IPS DF 4.7 (cell line): Measurements from ENCODE around the gene NOXA1.
"Not testable (repeated sequence)": the region's sequence is repeated elsewhere in the genome, so short reads cannot be mapped to it uniquely, and the experiment has no call there.

Source experiments
- DNase-seq: peaks from one replicate; pipeline ENCODE4 v3.0.0-alpha.2; 2013; ENCODE audit warnings: low spot score; ENCODE audit errors: extremely low read depth

Gene NOXA1

DNA sequence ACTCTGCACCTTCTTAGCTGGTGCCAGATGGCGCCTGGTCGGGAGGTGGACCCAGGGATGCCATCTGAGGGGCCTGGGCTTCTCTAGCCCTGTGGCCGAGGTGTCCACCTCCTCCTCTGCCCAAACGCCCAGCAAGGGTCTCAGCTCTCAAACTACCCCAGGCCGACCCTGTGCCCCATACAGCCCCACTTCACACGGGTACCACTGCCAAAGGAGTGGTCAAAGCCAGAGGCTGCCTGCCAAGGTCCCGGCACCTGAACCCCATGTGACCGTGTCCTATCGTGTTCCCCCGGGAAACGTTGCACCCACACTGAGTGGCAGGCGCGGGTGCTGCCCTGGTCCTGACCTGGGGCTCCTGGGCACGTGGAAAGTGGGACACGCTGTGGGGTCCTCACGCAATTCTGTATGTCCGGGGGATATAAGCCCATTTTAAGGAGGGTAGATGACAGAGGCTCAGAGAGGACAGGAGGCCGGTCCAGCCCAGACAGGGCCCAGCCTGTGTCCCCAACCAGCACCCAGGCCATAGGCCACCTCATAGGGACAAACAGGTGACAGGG, 16.0 kb downstream of the NOXA1 start:
- DNase-seq, result no peak

DNA sequence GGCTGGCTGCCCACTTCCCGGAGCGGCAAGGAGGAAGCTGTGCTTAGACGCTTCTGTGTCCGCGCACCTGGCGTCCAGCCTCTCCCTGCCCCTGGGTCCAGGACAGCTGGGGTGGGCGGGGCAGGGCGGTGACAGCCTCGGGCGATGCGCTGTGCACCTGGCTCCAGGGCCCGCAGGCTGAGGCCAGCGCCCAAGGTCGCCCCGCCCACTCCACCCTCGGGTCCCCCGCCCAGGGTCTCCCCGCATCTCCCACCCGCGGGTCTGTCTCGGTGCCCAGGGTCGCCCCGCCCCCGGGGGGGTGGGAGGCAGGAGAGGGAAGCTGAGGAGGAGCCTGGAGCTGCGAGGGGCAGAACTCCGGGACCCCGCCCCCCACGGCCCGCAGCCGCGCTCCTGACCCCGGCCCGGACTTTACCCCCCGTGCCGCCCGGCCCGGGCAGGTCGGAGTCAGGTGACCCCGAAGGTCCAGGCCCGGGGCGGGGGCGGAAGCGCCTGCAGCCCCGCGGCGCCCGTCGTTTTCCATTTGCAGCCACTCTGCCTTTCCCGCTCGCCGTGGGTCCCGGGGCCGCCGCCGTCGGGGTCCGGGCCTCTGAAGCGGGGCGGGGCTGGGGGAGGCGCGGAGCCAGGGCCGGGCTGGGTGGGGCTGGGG, 18.2 kb downstream of the NOXA1 start, which contains the start of gene ENTPD8:
TSS of gene ENTPD8 (minus strand) at position 69 of the 646 bp plus-strand sequence. CDS start 3,072 bp downstream, outside the sequence.
- DNase-seq, result no peak

- DNase-seq, result no peak
Observed at GRCh38 chr9:137441935-137442321, 18.7 kb downstream of the NOXA1 start.

DNA sequence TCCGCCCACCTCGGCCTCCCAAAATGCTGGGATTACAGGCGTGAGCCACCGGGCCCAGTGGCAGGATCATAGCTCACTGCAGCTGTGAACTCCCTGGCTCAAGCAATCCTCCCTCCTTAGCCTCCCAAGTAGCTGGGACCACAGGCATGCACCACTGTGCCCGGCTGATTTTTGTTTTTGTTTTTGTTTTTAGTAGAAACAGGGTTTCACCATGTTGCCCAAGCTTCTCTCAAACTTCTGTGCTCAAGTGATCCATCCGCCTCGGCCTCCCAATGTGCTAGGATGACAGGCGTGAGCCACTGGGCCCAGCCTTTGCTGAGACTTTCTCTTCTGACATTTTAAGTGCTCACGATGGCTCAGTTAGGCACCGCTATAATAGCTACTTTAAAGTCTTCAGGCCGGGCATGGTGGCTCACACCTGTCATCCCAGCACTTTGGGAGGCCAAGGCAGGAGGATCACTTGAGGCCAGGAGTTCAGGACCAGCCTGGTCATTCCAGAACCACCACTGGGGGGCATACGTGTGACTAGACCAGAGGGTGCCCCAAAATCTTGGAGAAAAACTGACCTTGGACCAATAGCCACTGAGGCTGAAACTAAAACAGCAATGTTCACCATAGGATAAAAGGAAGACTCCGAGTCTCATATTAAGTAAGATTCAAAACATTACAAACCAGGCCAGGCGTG, 21.1 kb downstream of the NOXA1 start:
- no peak for DNase-seq

- DNase-seq, result no peak
Observed at GRCh38 chr9:137445275-137445807, 22.1 kb downstream of the NOXA1 start.

GRCh38 chr9:137445930-137446431, 22.8 kb downstream of the NOXA1 start:
- no peak for DNase-seq

GRCh38 chr9:137446851-137447471, 23.8 kb downstream of the NOXA1 start:
- no peak for DNase-seq

GRCh38 chr9:137447722-137448601, 24.8 kb downstream of the NOXA1 start:
- no peak for DNase-seq

DNA sequence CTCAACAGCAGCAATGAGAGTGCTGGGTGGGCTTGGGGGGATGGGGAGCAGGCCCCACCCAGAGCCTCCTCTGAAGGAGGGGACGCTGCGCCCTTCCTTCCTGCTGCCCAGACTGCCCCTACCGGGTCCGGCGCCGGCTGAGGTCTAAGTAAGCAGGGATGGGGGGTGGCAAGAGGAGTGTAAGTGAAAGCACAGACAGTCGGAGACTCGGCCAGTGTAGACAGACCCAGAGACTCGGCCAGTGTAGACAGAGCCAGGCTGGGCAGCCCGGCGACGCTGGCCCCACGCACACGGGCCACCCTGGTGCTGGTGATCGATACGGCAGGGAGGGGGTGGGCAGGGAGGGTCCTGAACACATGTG, 25.4 kb downstream of the NOXA1 start:
- DNase-seq, result no peak

DNA sequence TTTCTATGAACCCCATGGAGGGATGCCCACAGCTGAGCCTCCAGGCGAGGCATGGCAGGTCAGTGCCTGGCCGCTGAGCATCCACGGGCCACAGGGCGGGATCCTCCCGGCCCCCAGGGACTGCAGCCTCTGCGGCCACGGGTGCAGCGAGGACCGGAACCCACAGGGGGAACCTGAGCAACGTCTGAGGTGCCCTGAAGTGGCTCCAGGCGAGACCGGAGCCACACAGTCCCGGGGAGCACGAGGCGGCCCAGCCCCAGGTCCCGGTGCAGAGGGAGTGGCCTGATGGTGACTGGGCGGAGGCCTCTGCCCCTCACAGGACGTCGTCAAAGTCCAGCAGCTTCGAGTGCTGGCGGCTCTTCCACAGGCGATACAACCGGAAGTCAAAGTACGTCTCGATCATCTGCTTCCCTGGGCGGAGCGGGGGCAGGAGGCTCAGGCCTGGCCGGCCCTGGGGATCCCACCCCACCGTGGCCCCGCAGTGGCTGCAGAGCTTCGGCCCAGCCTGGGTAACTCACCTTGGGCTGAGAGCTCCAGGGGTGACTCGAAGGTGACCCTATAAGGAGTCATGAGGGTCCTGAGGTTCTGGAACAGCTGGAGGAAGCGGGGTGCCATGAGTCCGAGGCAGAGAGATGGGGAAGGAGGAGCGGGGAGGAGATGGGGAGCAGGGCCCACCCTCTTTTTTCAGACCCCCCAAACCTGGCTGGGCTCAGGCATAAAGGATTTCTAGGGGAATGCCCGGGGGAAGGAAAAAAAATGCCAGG, 26.1 kb downstream of the NOXA1 start:
- no peak for DNase-seq

- DNase-seq, result no peak
Observed at GRCh38 chr9:137449931-137450538, 26.8 kb downstream of the NOXA1 start.

GRCh38 chr9:137450539-137451222, 27.5 kb downstream of the NOXA1 start:
- DNase-seq, result not testable (repeated sequence)

- DNase-seq, result not testable (repeated sequence)
Observed at GRCh38 chr9:137451264-137452005, 28.2 kb downstream of the NOXA1 start.

DNA sequence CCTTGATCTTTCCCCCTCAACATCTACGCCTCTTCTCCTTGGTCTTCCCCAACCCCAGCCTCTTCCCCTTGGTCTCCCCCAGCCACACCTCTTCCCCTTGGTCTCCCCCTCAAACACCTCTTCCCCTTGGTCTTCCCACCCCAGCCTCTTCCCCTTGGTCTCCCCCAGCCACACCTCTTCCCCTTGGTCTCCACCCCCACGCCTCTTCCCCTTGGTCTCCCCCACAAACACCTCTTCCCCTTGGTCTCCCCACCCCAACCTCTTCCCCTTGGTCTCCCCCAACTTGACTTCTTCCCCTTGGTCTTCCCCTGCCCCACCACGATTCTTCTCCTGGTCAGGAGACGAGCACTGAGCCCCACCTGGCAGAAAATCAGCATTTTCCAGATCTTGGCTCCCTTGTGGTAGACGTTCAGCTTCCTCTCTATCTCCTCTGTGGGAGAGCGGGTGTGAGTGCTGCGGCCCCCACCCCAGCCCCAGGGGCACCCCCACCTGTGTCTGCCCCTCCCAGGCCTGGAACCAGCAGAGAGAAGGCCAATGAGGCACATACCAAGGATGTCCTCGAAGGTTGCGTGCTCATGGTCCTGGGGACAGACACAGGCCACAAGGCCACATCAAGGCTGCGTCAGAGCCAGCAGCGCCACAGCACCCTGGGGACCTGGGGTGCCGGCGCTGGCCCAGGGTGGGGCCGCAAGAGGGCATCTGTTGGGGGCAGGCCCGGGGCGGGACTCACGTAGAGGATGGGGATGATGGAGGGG, 29.0 kb downstream of the NOXA1 start:
- no peak for DNase-seq

DNA sequence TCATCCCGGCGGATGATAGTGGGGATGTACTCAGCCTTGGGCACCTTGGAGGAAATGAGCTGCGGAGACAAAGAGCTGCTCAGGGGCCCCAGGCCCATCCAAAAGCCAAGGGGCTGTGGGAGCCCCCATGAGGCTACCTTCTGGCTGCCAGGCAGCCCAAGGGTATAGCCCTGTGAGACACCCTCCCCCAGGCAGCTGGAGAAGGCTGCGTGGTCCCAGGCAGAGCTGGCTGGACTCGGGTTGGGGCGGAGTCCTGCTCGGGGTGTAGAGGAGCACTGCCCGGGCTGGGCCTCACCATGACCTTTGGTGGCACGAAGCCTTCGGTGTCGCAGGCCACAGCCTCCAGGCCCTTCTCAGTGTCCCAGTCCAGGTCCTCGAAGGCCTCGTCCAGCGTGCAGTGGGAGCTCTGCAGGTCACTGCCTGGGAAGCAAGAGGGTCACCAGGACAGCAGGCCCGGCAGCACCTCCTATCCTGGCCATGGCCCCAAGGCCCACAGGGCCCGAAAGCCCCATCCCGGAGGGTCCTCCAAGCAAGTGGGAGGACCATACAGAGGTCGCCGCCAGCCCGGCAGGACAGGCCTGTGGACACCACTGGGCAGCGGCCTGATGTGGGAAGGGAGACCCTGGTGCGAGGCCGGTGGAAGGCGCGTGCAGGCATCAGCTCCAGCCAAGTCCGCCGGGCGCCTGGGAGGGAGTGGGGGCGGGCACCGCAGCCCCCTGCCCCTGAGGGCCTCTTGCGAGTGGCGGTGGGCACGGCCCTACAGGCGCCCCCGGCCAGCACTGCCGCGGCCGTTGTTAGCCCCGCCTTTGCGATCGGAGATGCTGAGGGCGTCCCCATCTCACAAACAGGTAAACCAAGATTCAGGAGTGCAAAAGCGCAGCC, 29.8 kb downstream of the NOXA1 start:
- no peak for DNase-seq

DNA sequence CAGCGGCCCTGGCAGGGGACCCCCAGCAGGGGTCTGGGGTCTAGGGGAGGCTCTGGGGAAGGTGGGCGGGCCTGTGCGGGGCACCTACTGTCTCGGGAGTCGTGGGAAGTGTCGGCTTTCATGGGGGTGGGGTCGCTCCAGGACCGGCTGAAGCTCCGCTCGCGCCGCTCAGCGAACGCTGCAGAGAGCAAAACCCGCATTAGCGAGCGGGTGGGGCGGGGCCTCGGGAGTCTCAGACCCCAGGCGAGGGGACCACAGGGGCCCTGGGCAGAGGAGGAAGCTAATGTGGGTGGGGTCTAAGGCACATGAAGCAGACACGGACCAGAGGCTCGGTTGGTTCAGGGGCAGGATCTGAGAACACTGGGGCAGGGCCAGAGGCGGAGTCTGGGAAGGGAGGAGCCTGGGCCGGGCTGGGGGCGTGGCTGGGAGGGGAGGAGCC, 30.5 kb downstream of the NOXA1 start:
- DNase-seq, result no peak

- DNase-seq, result no peak
Observed at GRCh38 chr9:137454145-137454596, 31.0 kb downstream of the NOXA1 start.
